ENCODE results near the gene CYP26B1. TPM values are rescaled to one million over a fixed set of nuclear protein-coding genes. Genes with fewer than 3 reads are reported as not detected.

The CYP26B1 gene
- total RNA-seq, 3 donors from 2014 or later: 0.82 to 9.5 (median 2.5) TPM

DNA sequence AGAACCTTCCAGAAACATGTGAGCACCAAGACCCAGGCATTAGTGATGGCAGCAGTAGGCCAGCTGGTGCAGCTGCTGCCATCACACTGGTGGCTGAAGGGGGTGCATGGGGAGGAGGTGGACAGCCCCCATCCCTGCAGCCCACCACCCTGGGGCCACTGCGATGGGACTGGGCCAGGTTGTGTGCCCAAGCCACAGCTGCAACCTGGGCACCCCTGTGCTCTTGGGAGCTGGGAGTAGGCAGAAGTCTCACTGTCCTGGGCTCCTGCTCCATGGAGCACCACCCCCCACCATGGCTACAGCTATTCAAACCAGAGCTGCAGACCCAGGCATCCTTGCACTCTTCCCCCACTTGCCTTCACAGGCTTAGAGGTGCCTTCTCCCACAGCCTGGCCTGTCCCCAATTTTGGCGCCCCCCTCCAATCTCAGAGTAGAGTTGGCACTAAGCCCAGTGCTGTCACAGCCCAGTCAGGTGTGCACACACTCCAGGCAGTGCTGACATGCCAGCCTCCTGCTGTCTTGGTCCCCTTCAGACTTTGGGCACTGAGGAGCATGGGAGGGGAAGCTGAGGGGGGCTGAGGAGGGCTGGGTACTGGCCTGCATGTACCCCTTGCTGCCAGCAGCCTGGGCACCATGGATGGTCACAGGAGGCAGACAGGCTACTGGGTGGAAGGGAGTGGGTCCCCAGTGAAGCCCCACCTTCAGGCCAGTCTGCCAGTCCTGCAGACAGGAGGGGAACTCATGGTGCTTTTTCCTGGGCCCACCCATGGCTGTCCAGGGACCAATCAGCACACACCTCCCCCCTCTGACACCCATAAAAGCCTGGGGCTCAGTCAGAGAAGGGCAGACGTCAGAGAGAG is 67.1 kb downstream of the CYP26B1 start:
- ATAC-seq: no peak
- intact Hi-C loops (cut with DNase I, micrococcal nuclease): no loop called here
- no peaks in the 10 kb centered on the region for H3K9me3 ChIP-seq
- no peak overlapping the region for H3K4me3 ChIP-seq
- no peak for DNase-seq
- no peaks in the 10 kb centered on the region for H3K36me3 ChIP-seq (ENCODE audit: low read depth)
- no peaks in the 10 kb centered on the region for H3K4me1 ChIP-seq (ENCODE audit: low read depth)
- TF ChIP-seq, protein P1, sequence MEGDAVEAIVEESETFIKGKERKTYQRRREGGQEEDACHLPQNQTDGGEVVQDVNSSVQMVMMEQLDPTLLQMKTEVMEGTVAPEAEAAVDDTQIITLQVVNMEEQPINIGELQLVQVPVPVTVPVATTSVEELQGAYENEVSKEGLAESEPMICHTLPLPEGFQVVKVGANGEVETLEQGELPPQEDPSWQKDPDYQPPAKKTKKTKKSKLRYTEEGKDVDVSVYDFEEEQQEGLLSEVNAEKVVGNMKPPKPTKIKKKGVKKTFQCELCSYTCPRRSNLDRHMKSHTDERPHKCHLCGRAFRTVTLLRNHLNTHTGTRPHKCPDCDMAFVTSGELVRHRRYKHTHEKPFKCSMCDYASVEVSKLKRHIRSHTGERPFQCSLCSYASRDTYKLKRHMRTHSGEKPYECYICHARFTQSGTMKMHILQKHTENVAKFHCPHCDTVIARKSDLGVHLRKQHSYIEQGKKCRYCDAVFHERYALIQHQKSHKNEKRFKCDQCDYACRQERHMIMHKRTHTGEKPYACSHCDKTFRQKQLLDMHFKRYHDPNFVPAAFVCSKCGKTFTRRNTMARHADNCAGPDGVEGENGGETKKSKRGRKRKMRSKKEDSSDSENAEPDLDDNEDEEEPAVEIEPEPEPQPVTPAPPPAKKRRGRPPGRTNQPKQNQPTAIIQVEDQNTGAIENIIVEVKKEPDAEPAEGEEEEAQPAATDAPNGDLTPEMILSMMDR (IDR thresholded peaks at IDR 0.05): no peak
